GM23338 (cell line): Measurements from ENCODE around the gene NTM. TPM values are rescaled to one million over a fixed set of nuclear protein-coding genes. Genes with fewer than 3 reads are reported as not detected.

Experiments
- ATAC-seq: fragments of 200-7000 bp; cut with Tn5 transposase; 3 replicates; pipeline ENCODE4 v1.9.1; 2020
- DNase-seq: peaks from one replicate; pipeline ENCODE4 v3.0.0-alpha.2; 2015; ENCODE audit warnings: low spot score
- H2AFZ ChIP-seq: fragments of 200-600 bp; sonication (generic); 2 replicates; pipeline ENCODE4 v1.8.0; 2016; ENCODE audit warnings: antibody characterized with exemption, mild to moderate bottlenecking, moderate library complexity
- H3F3A ChIP-seq: fragments of 200-600 bp; sonication (generic); replicated peaks from 2 replicates; pipeline ENCODE4 v1.8.0; 2017; ENCODE audit warnings: antibody characterized with exemption, mixed run types, low read depth
- H3K27ac ChIP-seq: fragments of 200-600 bp; sonication (generic); 2 replicates; pipeline ENCODE4 v1.6.1; 2016; ENCODE audit warnings: low read depth
- H3K27me3 ChIP-seq: fragments of 200-600 bp; sonication (generic); 2 replicates; pipeline ENCODE4 v1.8.0; 2016; ENCODE audit warnings: mild to moderate bottlenecking, mixed run types, moderate library complexity; ENCODE audit not compliant: insufficient read depth
- H3K36me3 ChIP-seq: fragments of 200-600 bp; sonication (generic); 2 replicates; pipeline ENCODE4 v1.8.0; 2016; ENCODE audit warnings: mild to moderate bottlenecking; ENCODE audit not compliant: insufficient read depth
- H3K4me1 ChIP-seq: fragments of 200-600 bp; sonication (generic); 2 replicates; pipeline ENCODE4 v1.8.0; 2016; ENCODE audit warnings: mild to moderate bottlenecking, moderate library complexity; ENCODE audit not compliant: insufficient read depth
- H3K4me2 ChIP-seq: fragments of 200-600 bp; sonication (generic); 2 replicates; pipeline ENCODE4 v1.7.1; 2017; ENCODE audit warnings: mixed run types
- H3K4me3 ChIP-seq: fragments of 200-600 bp; sonication (generic); 2 replicates; pipeline ENCODE4 v1.6.1; 2016; ENCODE audit warnings: mixed run types
- H3K79me2 ChIP-seq: fragments of 200-600 bp; sonication (generic); replicated peaks from 2 replicates; pipeline ENCODE4 v1.8.0; 2017; ENCODE audit warnings: mild to moderate bottlenecking; ENCODE audit not compliant: insufficient read depth
- H3K9me2 ChIP-seq: fragments of 200-600 bp; sonication (generic); 2 replicates; pipeline ENCODE4 v1.8.0; 2017; ENCODE audit not compliant: insufficient read depth
- H4K20me1 ChIP-seq: fragments of 200-600 bp; sonication (generic); replicated peaks from 2 replicates; pipeline ENCODE4 v1.8.0; 2017; ENCODE audit warnings: mild to moderate bottlenecking; ENCODE audit not compliant: insufficient read depth
- H3K27ac Mint-ChIP-seq: 2 replicates; pipeline ENCODE4 v1.8.0; 2020; ENCODE audit warnings: inconsistent platforms, mild to moderate bottlenecking, moderate library complexity, mixed read lengths
- H3K27me3 Mint-ChIP-seq: 3 replicates; pipeline ENCODE4 v1.8.0; 2022; ENCODE audit warnings: low read depth, mild to moderate bottlenecking, moderate library complexity, mixed read lengths, inconsistent platforms; ENCODE audit not compliant: insufficient read depth, poor library complexity
- H3K36me3 Mint-ChIP-seq: 3 replicates; pipeline ENCODE4 v1.8.0; 2021; ENCODE audit warnings: low read depth, mild to moderate bottlenecking, inconsistent platforms, moderate library complexity, mixed read lengths
- H3K4me1 Mint-ChIP-seq: 3 replicates; pipeline ENCODE4 v1.8.0; 2020; ENCODE audit warnings: mild to moderate bottlenecking, inconsistent platforms, mixed read lengths
- H3K4me3 Mint-ChIP-seq: 3 replicates; pipeline ENCODE4 v1.8.0; 2021; ENCODE audit warnings: moderate library complexity, mild to moderate bottlenecking, inconsistent platforms, mixed read lengths
- H3K9me3 Mint-ChIP-seq: 3 replicates; pipeline ENCODE4 v1.8.0; 2020; ENCODE audit warnings: moderate library complexity, mild to moderate bottlenecking, inconsistent platforms, mixed read lengths
- EZH2 ChIP-seq: fragments of 200-600 bp; sonication (generic); IDR thresholded peaks from one replicate; pipeline ENCODE4 v1.8.0; 2017; ENCODE audit warnings: antibody characterized with exemption, mild to moderate bottlenecking, low read depth; ENCODE audit not compliant: unreplicated experiment
- JUNB ChIP-seq: IDR thresholded peaks from one replicate; pipeline ENCODE4 v1.6.1; 2016; ENCODE audit warnings: antibody characterized with exemption; ENCODE audit not compliant: unreplicated experiment
- POLR2AphosphoS5 ChIP-seq: IDR thresholded peaks from 2 replicates; pipeline ENCODE4 v1.6.1; 2016; ENCODE audit warnings: antibody characterized with exemption, low read depth
- REST ChIP-seq: IDR thresholded peaks from one replicate; pipeline ENCODE4 v1.6.1; 2018; ENCODE audit warnings: antibody characterized with exemption; ENCODE audit not compliant: unreplicated experiment
- ZNF114 ChIP-seq: fragments of 250-450 bp; sonication (Bioruptor Pico); IDR thresholded peaks from 2 replicates; pipeline ENCODE4 v1.5.0; 2020; ENCODE audit warnings: mild to moderate bottlenecking, moderate library complexity
- polyA plus RNA-seq: library from polyadenylated mRNA; unstranded; fragments of >200 nt; fragmentation: Nextera tagmentation; extraction: Ambion mirVana; gene quantifications from 2 replicates; pipeline ENCODE4 v1.2.1, GENCODE V29; 2016
- total RNA-seq: library from RNA; depleted of rRNA; stranded (reverse); fragments of >200 nt; shearing (Covaris generic); gene quantifications from 2 replicates; pipeline ENCODE4 v1.2.3, GENCODE V29; 2014
- TF ChIP-seq, protein P1 (sequence below), 2 experiments: fragments of 200-600 bp in 1 of 2; sonication (generic) in 1 of 2; conservative IDR thresholded peaks; 2 replicates each; pipeline versions ENCODE4 v1.5.1 to v1.6.1; 2016 to 2017; ENCODE audit warnings: antibody characterized with exemption in 2 of 2, low read depth in 2 of 2, mild to moderate bottlenecking in 2 of 2, moderate library complexity in 1 of 2
- TF ChIP-seq, protein P2 (sequence below): IDR thresholded peaks from 2 replicates; pipeline ENCODE4 v1.6.1; 2016; ENCODE audit warnings: antibody characterized with exemption

NTM gene
- total and polyA plus RNA-seq, 2 experiments from 2014 or later, result 10.6 to 14.6 TPM

DNA sequence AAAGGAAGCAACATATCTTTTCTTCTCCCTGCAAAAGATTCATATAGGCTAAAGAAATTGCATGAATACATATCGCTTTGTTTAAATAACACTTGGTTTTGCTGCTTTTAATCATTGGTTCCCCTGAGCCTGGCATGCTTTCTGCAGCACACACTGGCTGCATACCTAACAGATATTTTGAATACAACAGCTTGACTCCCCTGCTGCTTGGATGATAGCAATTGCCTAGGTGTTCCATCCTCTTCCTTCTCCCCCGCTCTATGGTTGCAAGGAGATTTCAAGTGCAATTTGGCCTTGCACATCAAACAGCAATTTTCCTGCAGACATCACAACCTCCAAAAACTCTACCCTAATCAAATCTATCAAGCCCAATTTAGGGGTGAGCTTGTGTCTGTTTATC lies 430.0 kb downstream of the NTM start (continued):
- TF ChIP-seq JUNB (no peak), REST (no peak), ZNF114 (CRISPR knock-in tag) (no peak)
- TF ChIP-seq, protein P1, sequence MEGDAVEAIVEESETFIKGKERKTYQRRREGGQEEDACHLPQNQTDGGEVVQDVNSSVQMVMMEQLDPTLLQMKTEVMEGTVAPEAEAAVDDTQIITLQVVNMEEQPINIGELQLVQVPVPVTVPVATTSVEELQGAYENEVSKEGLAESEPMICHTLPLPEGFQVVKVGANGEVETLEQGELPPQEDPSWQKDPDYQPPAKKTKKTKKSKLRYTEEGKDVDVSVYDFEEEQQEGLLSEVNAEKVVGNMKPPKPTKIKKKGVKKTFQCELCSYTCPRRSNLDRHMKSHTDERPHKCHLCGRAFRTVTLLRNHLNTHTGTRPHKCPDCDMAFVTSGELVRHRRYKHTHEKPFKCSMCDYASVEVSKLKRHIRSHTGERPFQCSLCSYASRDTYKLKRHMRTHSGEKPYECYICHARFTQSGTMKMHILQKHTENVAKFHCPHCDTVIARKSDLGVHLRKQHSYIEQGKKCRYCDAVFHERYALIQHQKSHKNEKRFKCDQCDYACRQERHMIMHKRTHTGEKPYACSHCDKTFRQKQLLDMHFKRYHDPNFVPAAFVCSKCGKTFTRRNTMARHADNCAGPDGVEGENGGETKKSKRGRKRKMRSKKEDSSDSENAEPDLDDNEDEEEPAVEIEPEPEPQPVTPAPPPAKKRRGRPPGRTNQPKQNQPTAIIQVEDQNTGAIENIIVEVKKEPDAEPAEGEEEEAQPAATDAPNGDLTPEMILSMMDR (conservative IDR thresholded peaks at IDR 0.05; ENCODE audit: low read depth in 2 of 2), result no peak

GRCh38 chr11:131802440-131803115 lies 432.2 kb downstream of the NTM start:
- Histone ChIP-seq H3F3A (no peaks in the 10 kb centered on the region), H3K9me2 (no peaks in the 10 kb centered on the region), H3K27me3 (no peaks in the 10 kb centered on the region), H3K4me1 (peaks cover 31% of the 10 kb centered on the region), H3K4me3 (peak overlapping the region; percentile 36), H3K79me2 (no peaks in the 10 kb centered on the region), H4K20me1 (no peaks in the 10 kb centered on the region), H2AFZ (peak overlapping the region; percentile 54; the same call in 1 of the 2 replicates), H3K27ac (no peak overlapping the region), H3K36me3 (no peaks in the 10 kb centered on the region), H3K4me2 (peak overlapping the region; percentile 74)
- Mint-ChIP-seq H3K27ac (0 out of 2 replicates have a peak overlapping the region, but pooled peaks have one; percentile 46), H3K4me3 (peak overlapping the region; percentile 43), H3K27me3 (peaks cover 2% of the 10 kb centered on the region), H3K4me1 (peaks cover 47% of the 10 kb centered on the region), H3K9me3 (no peaks in the 10 kb centered on the region; the same call in 2 of the 3 replicates), H3K36me3 (no peaks in the 10 kb centered on the region)
- DNase-seq (peak; percentile 26), ATAC-seq (peak; percentile 85)
- TF ChIP-seq POLR2AphosphoS5, result no peak
- TF ChIP-seq EZH2, result no peak

- Mint-ChIP-seq H3K27me3 (no peaks in the 10 kb centered on the region), H3K27ac (no peak overlapping the region), H3K4me3 (no peak overlapping the region), H3K9me3 (no peaks in the 10 kb centered on the region; the same call in 2 of the 3 replicates), H3K36me3 (no peaks in the 10 kb centered on the region), H3K4me1 (peaks cover 16% of the 10 kb centered on the region)
- Histone ChIP-seq H3K27ac (no peak overlapping the region), H3F3A (no peaks in the 10 kb centered on the region), H3K4me2 (no peak overlapping the region), H3K36me3 (no peaks in the 10 kb centered on the region), H3K4me3 (no peak overlapping the region), H3K9me2 (no peaks in the 10 kb centered on the region), H3K4me1 (peaks cover 5% of the 10 kb centered on the region), H4K20me1 (no peaks in the 10 kb centered on the region), H3K27me3 (no peaks in the 10 kb centered on the region), H2AFZ (no peak overlapping the region), H3K79me2 (no peaks in the 10 kb centered on the region)
- DNase-seq (no peak), ATAC-seq (no peak)
- TF ChIP-seq, protein P2, sequence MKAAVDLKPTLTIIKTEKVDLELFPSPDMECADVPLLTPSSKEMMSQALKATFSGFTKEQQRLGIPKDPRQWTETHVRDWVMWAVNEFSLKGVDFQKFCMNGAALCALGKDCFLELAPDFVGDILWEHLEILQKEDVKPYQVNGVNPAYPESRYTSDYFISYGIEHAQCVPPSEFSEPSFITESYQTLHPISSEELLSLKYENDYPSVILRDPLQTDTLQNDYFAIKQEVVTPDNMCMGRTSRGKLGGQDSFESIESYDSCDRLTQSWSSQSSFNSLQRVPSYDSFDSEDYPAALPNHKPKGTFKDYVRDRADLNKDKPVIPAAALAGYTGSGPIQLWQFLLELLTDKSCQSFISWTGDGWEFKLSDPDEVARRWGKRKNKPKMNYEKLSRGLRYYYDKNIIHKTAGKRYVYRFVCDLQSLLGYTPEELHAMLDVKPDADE, result no peak
These were observed 437.5 kb downstream of the NTM start for GRCh38 chr11:131807876-131808275.
